Endothelial cell of umbilical vein (primary cell): ENCODE results near the gene SLC38A8. TPM values are rescaled to one million over a fixed set of nuclear protein-coding genes. Genes with fewer than 3 reads are reported as not detected.

ENCODE experiments used
- BruUV-seq: library from RNA; stranded (reverse); fragments of 400-500 nt; replicated peaks from 2 replicates; lab custom pipeline; 2021; lab: Mats Ljungman, UMichigan
- CTCF ChIA-PET: fragments of 300-600, 350-600 bp; sonication (Branson Sonifier 250); formaldehyde crosslinking; loops from one replicate; lab custom pipeline; 2021; ENCODE audit warnings: antibody characterized with exemption, inconsistent platforms; lab: Charles Lee
- POLR2A ChIA-PET: fragments of 300-600, 350-600 bp; sonication (Branson Sonifier 250); formaldehyde crosslinking; loops from one replicate; lab custom pipeline; 2021; ENCODE audit warnings: antibody characterized with exemption, inconsistent platforms; lab: Charles Lee
- DNase-seq: peaks from one replicate; pipeline ENCODE4 v3.0.0-alpha.2; 2011; ENCODE audit warnings: low read depth, low spot score
- FAIRE-seq: peaks from 2 replicates; lab custom pipeline; 2011; peaks lifted over from hg19 to GRCh38; lab: Jason Lieb, UNC
- H2AFZ ChIP-seq: 2 replicates; pipeline ENCODE4 v1.6.0; 2012; ENCODE audit warnings: low read depth, low read length, control low read depth, inconsistent platforms
- H3K27ac ChIP-seq: 2 replicates; pipeline ENCODE4 v1.5.1; 2011; ENCODE audit warnings: low read depth, mild to moderate bottlenecking, control low read depth, low read length, moderate library complexity; ENCODE audit not compliant: insufficient read depth
- H3K27me3 ChIP-seq, 2 experiments: 2 replicates each; pipeline versions ENCODE4 v1.6.0 to v1.6.1; 2011; ENCODE audit warnings: low read length in 2 of 2, mixed read lengths in 1 of 2; ENCODE audit not compliant: control insufficient read depth in 2 of 2, insufficient read depth in 2 of 2
- H3K36me3 ChIP-seq, 2 experiments: 2 replicates in 1 of 2; 3 replicates in 1 of 2; pipeline ENCODE4 v1.5.1; 2011; ENCODE audit warnings: low read length in 2 of 2, mild to moderate bottlenecking in 1 of 2, moderate library complexity in 1 of 2; ENCODE audit not compliant: control insufficient read depth in 2 of 2, insufficient read depth in 2 of 2; ENCODE audit errors: extremely low read depth in 1 of 2
- H3K4me1 ChIP-seq: 3 replicates; pipeline ENCODE4 v1.5.1; 2011; ENCODE audit warnings: mild to moderate bottlenecking, low read length; ENCODE audit not compliant: control insufficient read depth, insufficient read depth; ENCODE audit errors: extremely low read depth
- H3K4me2 ChIP-seq: 2 replicates; pipeline ENCODE4 v1.6.1; 2011; ENCODE audit warnings: low read length, control low read depth, mixed read lengths; ENCODE audit not compliant: insufficient read depth
- H3K4me3 ChIP-seq, 3 experiments: fragments of 200-600 bp in 1 of 3; sonication (generic), shearing (Covaris generic) in 1 of 3; replicated peaks in 1 of 3; 2 replicates each; pipeline ENCODE4 v1.5.1; 2011 to 2016; ENCODE audit warnings: control low read depth in 3 of 3, low read length in 3 of 3, mild to moderate bottlenecking in 2 of 3, inconsistent platforms in 1 of 3, low read depth in 1 of 3, moderate library complexity in 1 of 3; ENCODE audit not compliant: insufficient read depth in 1 of 3
- H3K79me2 ChIP-seq: 2 replicates; pipeline ENCODE4 v1.6.0; 2012; ENCODE audit warnings: low read length, inconsistent platforms; ENCODE audit not compliant: control insufficient read depth, insufficient read depth
- H3K9ac ChIP-seq: replicated peaks from 2 replicates; pipeline ENCODE3; 2011; ENCODE audit warnings: low read length, control low read depth; ENCODE audit not compliant: insufficient read depth; ENCODE audit errors: extremely low read depth
- H3K9me1 ChIP-seq: replicated peaks from 3 replicates; pipeline ENCODE4 v1.6.0; 2011; ENCODE audit warnings: mild to moderate bottlenecking, low read length; ENCODE audit not compliant: control insufficient read depth, insufficient read depth; ENCODE audit errors: extremely low read depth
- H3K9me3 ChIP-seq: replicated peaks from 2 replicates; pipeline ENCODE4 v1.5.1; 2012; ENCODE audit warnings: low read length, inconsistent platforms; ENCODE audit not compliant: control insufficient read depth, insufficient read depth
- H4K20me1 ChIP-seq: replicated peaks from 2 replicates; pipeline ENCODE3; 2011; ENCODE audit warnings: mild to moderate bottlenecking, low read length; ENCODE audit not compliant: control insufficient read depth, insufficient read depth; ENCODE audit errors: extremely low read depth
- EZH2 ChIP-seq: IDR thresholded peaks from 2 replicates; pipeline ENCODE4 v1.6.1; 2012; ENCODE audit warnings: borderline replicate concordance, low read depth, mild to moderate bottlenecking, moderate library complexity, low read length, inconsistent platforms; ENCODE audit not compliant: severe bottlenecking
- FOS ChIP-seq: IDR thresholded peaks from 2 replicates; pipeline ENCODE4 v1.6.1; 2011; ENCODE audit warnings: mild to moderate bottlenecking, low read length, moderate library complexity, borderline replicate concordance; ENCODE audit not compliant: insufficient read depth
- GATA2 ChIP-seq: IDR thresholded peaks from 2 replicates; pipeline ENCODE4 v1.7.0; 2011; ENCODE audit warnings: low read depth, mild to moderate bottlenecking, moderate library complexity, mixed read lengths, low read length; ENCODE audit not compliant: insufficient read length, insufficient read depth
- JUN ChIP-seq: IDR thresholded peaks from 2 replicates; pipeline ENCODE4 v1.6.1; 2011; ENCODE audit warnings: borderline replicate concordance, low read depth; ENCODE audit not compliant: insufficient read length, insufficient read depth
- MAX ChIP-seq: IDR thresholded peaks from 2 replicates; pipeline ENCODE4 v1.6.1; 2011; ENCODE audit not compliant: insufficient read depth, insufficient read length
- MYC ChIP-seq: IDR thresholded peaks from one replicate; pipeline ENCODE4 v1.6.1; 2011; ENCODE audit warnings: mild to moderate bottlenecking, low read depth, low read length
- POLR2A ChIP-seq: IDR thresholded peaks from 2 replicates; pipeline ENCODE4 v1.6.1; 2012; ENCODE audit warnings: low read depth, mild to moderate bottlenecking, control low read depth, low read length
- POLR2AphosphoS5 ChIP-seq: IDR thresholded peaks from 2 replicates; pipeline ENCODE4 v1.6.1; 2012; ENCODE audit warnings: low read depth, mild to moderate bottlenecking, control low read depth, low read length, moderate library complexity; ENCODE audit not compliant: insufficient read depth
- dilution Hi-C: fragments of 300-500 bp; cut with MboI; formaldehyde crosslinking; loops from one replicate; pipeline ENCODE4 v1.15.0; 2019; ENCODE audit warnings: low sequenced_read_pairs; ENCODE audit not compliant: extremely low pct_ligation_motif_present
- intact Hi-C: fragments of 100-400 bp; cut with micrococcal nuclease; formaldehyde crosslinking; loops from one replicate; pipeline ENCODE4 v1.10.0; 2022
- polyA plus RNA-seq, 4 experiments: library from polyadenylated mRNA; depleted of rRNA in 3 of 4; stranded (reverse) in 3 of 4; unstranded in 1 of 4; fragments of >200 nt; gene quantifications; 2 replicates each; pipeline versions ENCODE4 v1.2.1 to v1.2.3, GENCODE V29; 2011 to 2012; ENCODE audit warnings: missing spikeins in 1 of 4
- total RNA-seq: library from RNA; stranded (reverse); gene quantifications from 2 replicates; pipeline ENCODE4 v1.2.3, GENCODE V29; 2021
- TF ChIP-seq, protein P1 (sequence below), 2 donors: IDR thresholded peaks; 1 replicate in 1 of 2; 2 replicates in 1 of 2; pipeline ENCODE4 v1.5.1; 2011; ENCODE audit warnings: low read length in 2 of 2, mild to moderate bottlenecking in 2 of 2, moderate library complexity in 2 of 2, control low read depth in 1 of 2, inconsistent platforms in 1 of 2, low read depth in 1 of 2; ENCODE audit not compliant: insufficient read depth in 1 of 2; ENCODE audit errors: extremely low read depth in 1 of 2

Gene SLC38A8
- total and polyA plus RNA-seq, 2 donors (not counting 3 experiments of a cell fraction or from before 2014, with no cell fraction given), result not detected

GRCh38 chr16:84039696-84040095 is 2.9 kb downstream of the SLC38A8 start:
- Histone ChIP-seq H3K9me3 (no peaks in the 10 kb centered on the region), H3K4me3 (no peak overlapping the region), H3K27me3 (peaks cover 0 to 4% of the 10 kb centered on the region in 2 experiments), H3K9ac (no peak overlapping the region), H3K4me2 (no peak overlapping the region), H3K27ac (no peak overlapping the region), H2AFZ (no peak overlapping the region), H4K20me1 (no peaks in the 10 kb centered on the region), H3K36me3 (no peaks in the 10 kb centered on the region), H3K79me2 (no peaks in the 10 kb centered on the region), H3K4me1 (no peaks in the 10 kb centered on the region), H3K9me1 (no peaks in the 10 kb centered on the region)
- DNase-seq (no peak), FAIRE-seq (no peak)
- ChIA-PET POLR2A (no interaction called here), CTCF (no interaction called here)
- dilution Hi-C loops, result no loop called here
- intact Hi-C loops, result loop anchor here (5.0 kb wide), 1 partner anchor 82 kb away; no protein-coding TSS in a partner anchor
- TF ChIP-seq MYC (no peak), GATA2 (no peak), MAX (no peak), FOS (no peak), JUN (no peak)
- BruUV-seq, result no TSS peak

DNA sequence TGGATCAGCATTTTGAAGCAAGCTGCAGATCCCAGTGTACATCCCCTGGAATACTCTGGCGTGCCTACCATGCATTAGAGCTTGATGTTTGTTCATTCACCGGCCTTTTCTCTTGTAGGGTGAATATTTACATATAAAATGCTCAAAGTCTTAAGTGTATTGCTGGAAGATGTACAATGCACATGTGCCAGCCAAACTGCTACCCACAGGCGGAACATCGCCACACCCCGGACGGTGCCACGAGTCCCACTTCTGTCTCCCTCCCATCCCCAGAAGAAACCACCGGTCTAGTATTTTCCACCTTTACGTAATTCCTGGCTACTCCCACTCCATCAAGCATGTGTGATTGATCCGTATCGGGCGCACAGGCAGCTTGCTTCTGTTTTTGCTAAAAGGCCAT is 4.1 kb downstream of the SLC38A8 start:
- no peaks in the 10 kb centered on the region for H3K9me3 ChIP-seq
- H3K4me2 ChIP-seq, result no peak overlapping the region
- intact Hi-C loops (no loop called here), dilution Hi-C loops (no loop called here)
- no peaks in the 10 kb centered on the region for H3K79me2 ChIP-seq
- H2AFZ ChIP-seq, result no peak overlapping the region
- H3K27me3 ChIP-seq, result peaks cover 0 to 2% of the 10 kb centered on the region in 2 experiments
- FAIRE-seq, result no peak
- ChIA-PET CTCF (no interaction called here), POLR2A (no interaction called here)
- H3K27ac ChIP-seq, result no peak overlapping the region
- no peak overlapping the region for H3K9ac ChIP-seq
- no peak for DNase-seq
- no peaks in the 10 kb centered on the region for H3K36me3 ChIP-seq
- no peaks in the 10 kb centered on the region for H3K9me1 ChIP-seq
- no TSS peak for BruUV-seq
- no peaks in the 10 kb centered on the region for H4K20me1 ChIP-seq
- H3K4me3 ChIP-seq, result no peak overlapping the region
- H3K4me1 ChIP-seq, result no peaks in the 10 kb centered on the region
- TF ChIP-seq, protein P1, sequence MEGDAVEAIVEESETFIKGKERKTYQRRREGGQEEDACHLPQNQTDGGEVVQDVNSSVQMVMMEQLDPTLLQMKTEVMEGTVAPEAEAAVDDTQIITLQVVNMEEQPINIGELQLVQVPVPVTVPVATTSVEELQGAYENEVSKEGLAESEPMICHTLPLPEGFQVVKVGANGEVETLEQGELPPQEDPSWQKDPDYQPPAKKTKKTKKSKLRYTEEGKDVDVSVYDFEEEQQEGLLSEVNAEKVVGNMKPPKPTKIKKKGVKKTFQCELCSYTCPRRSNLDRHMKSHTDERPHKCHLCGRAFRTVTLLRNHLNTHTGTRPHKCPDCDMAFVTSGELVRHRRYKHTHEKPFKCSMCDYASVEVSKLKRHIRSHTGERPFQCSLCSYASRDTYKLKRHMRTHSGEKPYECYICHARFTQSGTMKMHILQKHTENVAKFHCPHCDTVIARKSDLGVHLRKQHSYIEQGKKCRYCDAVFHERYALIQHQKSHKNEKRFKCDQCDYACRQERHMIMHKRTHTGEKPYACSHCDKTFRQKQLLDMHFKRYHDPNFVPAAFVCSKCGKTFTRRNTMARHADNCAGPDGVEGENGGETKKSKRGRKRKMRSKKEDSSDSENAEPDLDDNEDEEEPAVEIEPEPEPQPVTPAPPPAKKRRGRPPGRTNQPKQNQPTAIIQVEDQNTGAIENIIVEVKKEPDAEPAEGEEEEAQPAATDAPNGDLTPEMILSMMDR (IDR thresholded peaks at IDR 0.05; ENCODE audit: extremely low read depth in 1 of 2, insufficient read depth in 1 of 2, low read depth in 1 of 2, low read length in 2 of 2), result no peak
- no peak for TF ChIP-seq MAX
- TF ChIP-seq POLR2AphosphoS5, result no peak
- TF ChIP-seq POLR2A, result no peak
- TF ChIP-seq JUN, result no peak
- no peak for TF ChIP-seq FOS
- no peak for TF ChIP-seq EZH2
- TF ChIP-seq GATA2, result no peak
- TF ChIP-seq MYC, result no peak
